Keratinocyte (primary cell): ENCODE measurements around the gene CIDEB. TPM values are rescaled to one million over a fixed set of nuclear protein-coding genes. Genes with fewer than 3 reads are reported as not detected.
"Not testable (repeated sequence)": the region's sequence is repeated elsewhere in the genome, so short reads cannot be mapped to it uniquely, and the experiment has no call there.

Experiments
- DNase-seq: peaks from one replicate; pipeline ENCODE4 v3.0.0-alpha.2; 2011; ENCODE audit warnings: low read depth, missing footprints, low spot score
- FAIRE-seq: peaks from 2 replicates; lab custom pipeline; 2011; peaks lifted over from hg19 to GRCh38; lab: Jason Lieb, UNC
- H2AFZ ChIP-seq: 2 replicates; pipeline ENCODE4 v1.6.0; 2012; ENCODE audit warnings: low read length, control low read depth, inconsistent platforms; ENCODE audit not compliant: control insufficient read depth
- H3K27ac ChIP-seq: 2 replicates; pipeline ENCODE4 v1.5.1; 2011; ENCODE audit warnings: low read length; ENCODE audit not compliant: control insufficient read depth, insufficient read depth
- H3K27me3 ChIP-seq: 3 replicates; pipeline ENCODE4 v1.6.0; 2011; ENCODE audit warnings: low read length; ENCODE audit not compliant: control insufficient read depth, insufficient read depth; ENCODE audit errors: extremely low read depth
- H3K36me3 ChIP-seq, 2 experiments: 2 replicates in 1 of 2; 3 replicates in 1 of 2; pipeline ENCODE4 v1.5.1; 2011; ENCODE audit warnings: low read length in 2 of 2, mild to moderate bottlenecking in 1 of 2; ENCODE audit not compliant: control insufficient read depth in 2 of 2, insufficient read depth in 2 of 2; ENCODE audit errors: extremely low read depth in 1 of 2
- H3K4me1 ChIP-seq: 3 replicates; pipeline ENCODE4 v1.5.1; 2011; ENCODE audit warnings: low read length; ENCODE audit not compliant: control insufficient read depth, insufficient read depth; ENCODE audit errors: extremely low read depth
- H3K4me2 ChIP-seq: 3 replicates; pipeline ENCODE4 v1.6.0; 2011; ENCODE audit warnings: low read depth, low read length; ENCODE audit not compliant: control insufficient read depth, insufficient read depth; ENCODE audit errors: extremely low read depth
- H3K4me3 ChIP-seq, 3 experiments: fragments of 200-600 bp in 1 of 3; sonication (generic) in 1 of 3; 2 replicates in 2 of 3; 3 replicates in 1 of 3; pipeline ENCODE4 v1.5.1; 2011 to 2016; ENCODE audit warnings: low read length in 3 of 3, mild to moderate bottlenecking in 3 of 3, control low read depth in 2 of 3, inconsistent platforms in 1 of 3, low read depth in 1 of 3, mixed read lengths in 1 of 3, mixed run types in 1 of 3, moderate library complexity in 1 of 3; ENCODE audit not compliant: control insufficient read depth in 2 of 3, insufficient read depth in 2 of 3; ENCODE audit errors: extremely low read depth in 1 of 3
- H3K79me2 ChIP-seq: 2 replicates; pipeline ENCODE4 v1.6.0; 2012; ENCODE audit warnings: low read length; ENCODE audit not compliant: control insufficient read depth, insufficient read depth
- H3K9ac ChIP-seq: 3 replicates; pipeline ENCODE4 v1.6.0; 2011; ENCODE audit warnings: low read length; ENCODE audit not compliant: control insufficient read depth, insufficient read depth; ENCODE audit errors: extremely low read depth
- H3K9me1 ChIP-seq: 3 replicates; pipeline ENCODE4 v1.6.0; 2011; ENCODE audit warnings: low read length; ENCODE audit not compliant: control insufficient read depth, insufficient read depth; ENCODE audit errors: extremely low read depth
- H3K9me3 ChIP-seq: 2 replicates; pipeline ENCODE4 v1.5.1; 2012; ENCODE audit warnings: low read depth, low read length; ENCODE audit not compliant: control insufficient read depth
- H4K20me1 ChIP-seq: 3 replicates; pipeline ENCODE4 v1.6.0; 2011; ENCODE audit warnings: low read length; ENCODE audit not compliant: control insufficient read depth, insufficient read depth; ENCODE audit errors: extremely low read depth
- CTCF ChIP-seq, 3 experiments: IDR thresholded peaks in 1 of 3; conservative IDR thresholded peaks in 1 of 3; optimal IDR thresholded peaks in 1 of 3; 2 replicates in 2 of 3; 3 replicates in 1 of 3; pipeline versions ENCODE3 to v1.5.1; 2011; ENCODE audit warnings: low read length in 3 of 3, mild to moderate bottlenecking in 3 of 3, moderate library complexity in 2 of 3, control low read depth in 1 of 3, inconsistent platforms in 1 of 3; ENCODE audit not compliant: insufficient read depth in 2 of 3; ENCODE audit errors: extremely low read depth in 1 of 3
- EZH2 ChIP-seq: IDR thresholded peaks from one replicate; pipeline ENCODE4 v1.6.1; 2012; ENCODE audit warnings: inconsistent platforms, mild to moderate bottlenecking, low read length, moderate library complexity
- dilution Hi-C: fragments of 300-500 bp; cut with MboI; formaldehyde crosslinking; loops from one replicate; pipeline ENCODE4 v1.7.0; 2020; ENCODE audit warnings: low sequenced_read_pairs; ENCODE audit not compliant: extremely low pct_ligation_motif_present
- polyA plus RNA-seq, 5 experiments: library from polyadenylated mRNA; depleted of rRNA in 3 of 5; stranded (reverse) in 3 of 5; stranded (forward) in 1 of 5; unstranded in 1 of 5; fragments of >200 nt; gene quantifications; 1 replicate in 1 of 5; 2 replicates in 3 of 5; 3 replicates in 1 of 5; pipeline versions ENCODE4 v1.2.1 to v1.2.3, GENCODE V29; 2011 to 2012; ENCODE audit warnings: missing spikeins in 2 of 5, low read depth in 1 of 5, low replicate concordance in 1 of 5

The CIDEB gene
- polyA plus RNA-seq, 1 donor (not counting 4 experiments of a cell fraction or from before 2014, with no cell fraction given): 3.7 TPM

GRCh38 chr14:24355009-24355408, 47.2 kb upstream of the CIDEB start:
- H3K4me3 ChIP-seq: no peak overlapping the region
- no peaks in the 10 kb centered on the region for H3K79me2 ChIP-seq
- H2AFZ ChIP-seq: no peak overlapping the region
- H3K4me1 ChIP-seq: no peaks in the 10 kb centered on the region
- dilution Hi-C loops: no loop called here
- no peak for FAIRE-seq
- H3K9me1 ChIP-seq: no peaks in the 10 kb centered on the region
- H3K36me3 ChIP-seq: no peaks in the 10 kb centered on the region
- no peaks in the 10 kb centered on the region for H4K20me1 ChIP-seq
- DNase-seq: no peak
- H3K9ac ChIP-seq: no peak overlapping the region
- H3K27me3 ChIP-seq: no peaks in the 10 kb centered on the region
- no peak overlapping the region for H3K27ac ChIP-seq
- no peak overlapping the region for H3K4me2 ChIP-seq
- H3K9me3 ChIP-seq: no peaks in the 10 kb centered on the region
- TF ChIP-seq CTCF (optimal IDR thresholded peaks at IDR 0.05 in 1 of 3, IDR thresholded peaks at IDR 0.05 in 1 of 3, conservative IDR thresholded peaks at IDR 0.05 in 1 of 3; ENCODE audit: extremely low read depth in 1 of 3, insufficient read depth in 2 of 3, low read length in 3 of 3) (no peak), EZH2 (no peak)

DNA sequence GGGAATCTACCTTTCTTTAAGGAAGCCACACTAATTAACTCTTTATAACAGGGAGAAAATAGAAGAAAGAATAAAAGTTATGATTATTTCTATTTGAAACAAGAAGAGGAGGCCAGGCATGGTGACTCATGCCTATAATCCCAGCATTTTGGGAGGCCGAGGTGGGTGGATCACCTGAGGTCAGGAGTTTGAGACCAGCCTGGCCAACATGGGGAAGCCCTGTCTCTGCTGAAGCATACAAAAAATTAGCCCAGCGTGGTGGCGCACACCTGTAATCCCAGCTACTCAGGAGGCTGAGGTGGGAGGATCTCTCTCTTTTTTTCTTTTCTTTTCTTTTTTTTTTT, 46.7 kb upstream of the CIDEB start:
- H2AFZ ChIP-seq, H3K27me3 ChIP-seq, H3K79me2 ChIP-seq, H3K9me3 ChIP-seq, dilution Hi-C loops, H3K4me3 ChIP-seq, H3K27ac ChIP-seq, FAIRE-seq, H3K4me1 ChIP-seq, H3K9me1 ChIP-seq, H3K36me3 ChIP-seq, DNase-seq, H3K9ac ChIP-seq, H4K20me1 ChIP-seq: not testable (repeated sequence)
- H3K4me2 ChIP-seq: peak overlapping the region; percentile 19
